Osteocyte (in vitro differentiated cells): ENCODE results near the gene ANAPC2. TPM values are rescaled to one million over a fixed set of nuclear protein-coding genes. Genes with fewer than 3 reads are reported as not detected.

Experiments used
- DNase-seq: peaks from one replicate; pipeline ENCODE4 v3.0.0; 2021; ENCODE audit warnings: mixed read lengths; ENCODE audit not compliant: unreplicated experiment; ENCODE audit errors: extremely low spot score
- H3K27ac Mint-ChIP-seq: one replicate; pipeline ENCODE4 v1.8.0; 2021; ENCODE audit warnings: mild to moderate bottlenecking, mixed read lengths; ENCODE audit not compliant: unreplicated experiment
- H3K27me3 Mint-ChIP-seq: one replicate; pipeline ENCODE4 v1.8.0; 2021; ENCODE audit warnings: mixed read lengths; ENCODE audit not compliant: unreplicated experiment
- H3K36me3 Mint-ChIP-seq: one replicate; pipeline ENCODE4 v1.8.0; 2021; ENCODE audit warnings: mixed read lengths; ENCODE audit not compliant: unreplicated experiment
- H3K4me1 Mint-ChIP-seq: one replicate; pipeline ENCODE4 v1.8.0; 2021; ENCODE audit warnings: mixed read lengths; ENCODE audit not compliant: unreplicated experiment
- H3K4me3 Mint-ChIP-seq: one replicate; pipeline ENCODE4 v1.8.0; 2021; ENCODE audit warnings: mild to moderate bottlenecking, moderate library complexity, mixed read lengths; ENCODE audit not compliant: unreplicated experiment
- H3K9me3 Mint-ChIP-seq: one replicate; pipeline ENCODE4 v1.8.0; 2021; ENCODE audit warnings: mixed read lengths; ENCODE audit not compliant: unreplicated experiment
- total RNA-seq: library from RNA; stranded (reverse); gene quantifications from 2 replicates; pipeline ENCODE4 v1.2.1, GENCODE V29; 2021
- TF ChIP-seq, protein P1 (sequence below): fragments of 200-600 bp; sonication (generic); IDR thresholded peaks from 2 replicates; pipeline ENCODE4 v1.5.0; 2021; ENCODE audit warnings: antibody characterized with exemption, mild to moderate bottlenecking, moderate library complexity

ANAPC2 gene
- total RNA-seq, 1 donor from 2014 or later, result 61.0 TPM

DNA sequence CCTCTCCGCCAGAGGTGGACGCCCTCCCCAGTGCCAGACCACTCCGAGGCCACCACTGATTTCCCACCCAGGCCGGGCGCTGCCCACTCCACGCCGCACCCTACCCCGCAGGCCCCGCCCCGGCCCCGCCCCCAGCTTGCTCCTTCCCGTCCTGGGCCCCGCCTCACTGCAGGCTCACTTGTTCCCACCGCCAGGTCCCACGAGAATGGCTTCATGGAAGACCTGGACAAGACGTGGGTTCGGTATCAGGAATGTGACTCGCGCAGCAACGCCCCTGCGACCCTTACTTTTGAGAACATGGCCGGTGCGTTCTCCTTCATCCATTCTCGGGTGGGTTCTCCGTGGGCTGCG, 25.0 kb downstream of the ANAPC2 start:
- H3K4me1 Mint-ChIP-seq, result peaks cover 3% of the 10 kb centered on the region
- H3K4me3 Mint-ChIP-seq, result no peak overlapping the region

DNA sequence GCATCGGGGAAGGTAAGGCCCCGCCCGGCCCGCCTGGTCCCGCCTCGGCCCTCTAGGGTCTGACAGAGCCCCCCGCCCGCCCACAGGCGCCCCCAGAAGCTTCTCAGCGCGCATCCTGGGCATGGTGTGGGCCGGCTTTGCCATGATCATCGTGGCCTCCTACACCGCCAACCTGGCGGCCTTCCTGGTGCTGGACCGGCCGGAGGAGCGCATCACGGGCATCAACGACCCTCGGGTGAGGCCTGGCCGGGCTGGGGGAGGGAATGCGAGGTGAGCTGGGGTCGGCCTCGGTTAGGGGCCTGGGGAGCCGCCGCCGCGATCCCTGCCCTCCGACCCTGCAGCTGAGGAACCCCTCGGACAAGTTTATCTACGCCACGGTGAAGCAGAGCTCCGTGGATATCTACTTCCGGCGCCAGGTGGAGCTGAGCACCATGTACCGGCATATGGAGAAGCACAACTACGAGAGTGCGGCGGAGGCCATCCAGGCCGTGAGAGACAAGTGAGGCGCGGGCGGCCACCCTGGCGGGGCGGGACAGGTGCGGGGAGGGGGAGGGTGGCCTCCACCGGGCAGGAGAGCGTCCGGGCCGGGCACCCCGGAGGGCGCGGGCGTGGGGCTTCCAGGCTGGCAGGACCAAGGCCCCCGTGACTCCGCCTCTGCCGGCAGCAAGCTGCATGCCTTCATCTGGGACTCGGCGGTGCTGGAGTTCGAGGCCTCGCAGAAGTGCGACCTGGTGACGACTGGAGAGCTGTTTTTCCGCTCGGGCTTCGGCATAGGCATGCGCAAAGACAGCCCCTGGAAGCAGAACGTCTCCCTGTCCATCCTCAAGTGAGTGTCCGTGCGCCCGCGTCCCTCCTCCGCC, 25.6 kb downstream of the ANAPC2 start:
- Mint-ChIP-seq H3K4me1 (peaks cover 3% of the 10 kb centered on the region), H3K4me3 (no peak overlapping the region), H3K9me3 (no peaks in the 10 kb centered on the region), H3K27ac (no peak overlapping the region), H3K27me3 (peaks cover 26% of the 10 kb centered on the region), H3K36me3 (no peaks in the 10 kb centered on the region)
- DNase-seq, result no peak
- TF ChIP-seq, protein P1, sequence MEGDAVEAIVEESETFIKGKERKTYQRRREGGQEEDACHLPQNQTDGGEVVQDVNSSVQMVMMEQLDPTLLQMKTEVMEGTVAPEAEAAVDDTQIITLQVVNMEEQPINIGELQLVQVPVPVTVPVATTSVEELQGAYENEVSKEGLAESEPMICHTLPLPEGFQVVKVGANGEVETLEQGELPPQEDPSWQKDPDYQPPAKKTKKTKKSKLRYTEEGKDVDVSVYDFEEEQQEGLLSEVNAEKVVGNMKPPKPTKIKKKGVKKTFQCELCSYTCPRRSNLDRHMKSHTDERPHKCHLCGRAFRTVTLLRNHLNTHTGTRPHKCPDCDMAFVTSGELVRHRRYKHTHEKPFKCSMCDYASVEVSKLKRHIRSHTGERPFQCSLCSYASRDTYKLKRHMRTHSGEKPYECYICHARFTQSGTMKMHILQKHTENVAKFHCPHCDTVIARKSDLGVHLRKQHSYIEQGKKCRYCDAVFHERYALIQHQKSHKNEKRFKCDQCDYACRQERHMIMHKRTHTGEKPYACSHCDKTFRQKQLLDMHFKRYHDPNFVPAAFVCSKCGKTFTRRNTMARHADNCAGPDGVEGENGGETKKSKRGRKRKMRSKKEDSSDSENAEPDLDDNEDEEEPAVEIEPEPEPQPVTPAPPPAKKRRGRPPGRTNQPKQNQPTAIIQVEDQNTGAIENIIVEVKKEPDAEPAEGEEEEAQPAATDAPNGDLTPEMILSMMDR, result no peak

More for the DNA sequence above, 25.0 kb downstream of the ANAPC2 start:
- no peak for DNase-seq
- peaks cover 26% of the 10 kb centered on the region for H3K27me3 Mint-ChIP-seq
- H3K27ac Mint-ChIP-seq, result no peak overlapping the region
- H3K36me3 Mint-ChIP-seq, result no peaks in the 10 kb centered on the region
- TF ChIP-seq, protein P1, result no peak
- no peaks in the 10 kb centered on the region for H3K9me3 Mint-ChIP-seq

DNA sequence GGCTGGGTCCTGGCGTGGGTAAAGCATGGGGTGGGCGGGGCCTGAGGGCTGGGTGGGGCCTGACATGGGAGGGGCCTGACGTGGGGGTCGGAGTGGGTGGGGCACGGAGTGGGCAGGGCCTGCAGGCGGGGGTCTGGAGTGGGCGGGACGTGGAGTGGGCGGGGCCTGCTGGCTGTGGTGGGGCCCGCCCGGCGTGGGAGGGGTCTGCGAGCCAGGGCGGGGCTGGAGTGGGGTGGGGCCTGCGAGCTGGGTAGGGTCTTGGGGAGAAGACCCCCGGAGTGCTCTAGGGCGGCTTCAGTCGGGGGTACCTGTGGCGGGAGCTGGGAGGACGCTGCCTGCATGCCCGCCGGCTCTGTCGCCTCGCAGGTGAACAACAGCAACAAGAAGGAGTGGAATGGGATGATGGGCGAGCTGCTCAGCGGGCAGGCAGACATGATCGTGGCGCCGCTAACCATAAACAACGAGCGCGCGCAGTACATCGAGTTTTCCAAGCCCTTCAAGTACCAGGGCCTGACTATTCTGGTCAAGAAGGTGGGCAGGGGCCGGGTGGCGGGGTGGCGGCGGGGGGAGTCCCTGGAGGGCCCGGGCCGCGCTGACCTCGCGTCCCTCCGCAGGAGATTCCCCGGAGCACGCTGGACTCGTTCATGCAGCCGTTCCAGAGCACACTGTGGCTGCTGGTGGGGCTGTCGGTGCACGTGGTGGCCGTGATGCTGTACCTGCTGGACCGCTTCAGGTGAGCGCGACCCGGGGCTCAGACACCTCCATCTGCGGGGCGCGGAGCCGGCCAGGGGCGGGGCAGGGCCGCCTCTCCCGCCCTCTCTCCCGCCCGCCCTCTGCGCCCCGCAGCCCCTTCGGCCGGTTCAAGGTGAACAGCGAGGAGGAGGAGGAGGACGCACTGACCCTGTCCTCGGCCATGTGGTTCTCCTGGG, 26.5 kb downstream of the ANAPC2 start:
- Mint-ChIP-seq H3K36me3 (no peaks in the 10 kb centered on the region), H3K27me3 (peaks cover 26% of the 10 kb centered on the region), H3K4me3 (no peak overlapping the region), H3K9me3 (no peaks in the 10 kb centered on the region), H3K27ac (no peak overlapping the region), H3K4me1 (peaks cover 3% of the 10 kb centered on the region)
- no peak for DNase-seq
- TF ChIP-seq, protein P1, result no peak

DNA sequence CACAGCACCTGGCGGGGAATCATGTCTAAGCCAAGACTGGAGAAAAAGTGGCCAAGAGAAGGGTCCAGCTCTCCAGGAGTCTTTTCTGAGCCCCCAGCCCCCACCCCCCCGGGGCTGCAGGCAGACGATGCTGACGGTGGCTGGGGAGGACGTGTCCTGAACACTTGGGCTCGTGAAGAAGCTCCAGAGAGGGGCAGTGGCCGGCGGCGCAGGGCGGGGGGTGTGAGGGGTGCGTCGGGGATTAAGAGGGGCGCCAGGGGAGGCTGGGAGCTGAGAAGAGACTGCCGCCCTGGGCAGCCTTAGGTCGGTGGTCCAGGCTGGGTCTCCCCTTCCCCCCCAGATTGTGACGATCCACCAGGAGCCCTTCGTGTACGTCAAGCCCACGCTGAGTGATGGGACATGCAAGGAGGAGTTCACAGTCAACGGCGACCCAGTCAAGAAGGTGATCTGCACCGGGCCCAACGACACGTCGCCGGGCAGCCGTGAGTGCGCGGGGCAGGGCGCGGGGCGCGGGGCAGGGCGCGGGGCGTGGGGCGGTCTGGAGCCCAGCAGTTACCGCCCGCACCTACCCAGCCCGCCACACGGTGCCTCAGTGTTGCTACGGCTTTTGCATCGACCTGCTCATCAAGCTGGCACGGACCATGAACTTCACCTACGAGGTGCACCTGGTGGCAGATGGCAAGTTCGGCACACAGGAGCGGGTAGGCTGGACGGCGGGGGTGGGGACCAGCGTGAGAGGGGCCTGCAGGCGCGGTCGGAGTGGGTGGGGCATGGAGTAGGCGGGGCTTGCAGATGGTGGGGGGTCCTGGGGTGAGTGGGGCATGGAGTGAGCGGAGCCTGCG, 27.4 kb downstream of the ANAPC2 start:
- H3K36me3 Mint-ChIP-seq, result no peaks in the 10 kb centered on the region
- DNase-seq, result no peak
- TF ChIP-seq, protein P1, result no peak
- H3K27me3 Mint-ChIP-seq, result peaks cover 21% of the 10 kb centered on the region
- H3K4me3 Mint-ChIP-seq, result no peak overlapping the region
- H3K27ac Mint-ChIP-seq, result no peak overlapping the region
- no peaks in the 10 kb centered on the region for H3K9me3 Mint-ChIP-seq
- H3K4me1 Mint-ChIP-seq, result no peaks in the 10 kb centered on the region
